ENCODE data around the gene MATN1. TPM values are rescaled to one million over a fixed set of nuclear protein-coding genes. Genes with fewer than 3 reads are reported as not detected.

The MATN1 gene
- total RNA-seq, 3 donors from 2014 or later = 2.0 to 2.9 (median 2.3) TPM

DNA sequence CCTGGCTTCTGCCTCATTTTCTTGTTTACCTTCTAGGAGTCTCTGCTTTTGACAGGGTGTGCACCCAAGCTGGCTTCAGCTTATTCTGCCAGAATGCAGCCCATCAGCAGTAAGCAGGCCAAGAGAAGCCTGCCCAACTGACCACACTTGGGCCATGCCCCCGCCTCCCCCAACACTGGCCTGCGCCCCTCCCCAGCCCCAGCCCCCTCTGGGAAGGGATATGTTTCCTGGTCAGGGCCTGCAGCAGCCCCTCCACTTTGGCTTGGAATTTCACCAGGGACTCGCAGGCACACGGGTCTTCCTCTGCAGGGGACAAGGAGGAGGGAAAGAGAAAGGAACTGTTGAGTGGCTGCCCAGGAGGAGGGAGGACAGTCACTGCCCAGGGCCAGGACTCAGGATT, 9.4 kb downstream of the MATN1 start:
- Mint-ChIP-seq H3K9me3 (peaks cover 8% of the 10 kb centered on the region), H3K27me3 (ENCODE audit: low read depth) (peaks cover 4% of the 10 kb centered on the region), H3K4me3 (no peak overlapping the region), H3K4me1 (ENCODE audit: low read depth) (peaks cover 5% of the 10 kb centered on the region), H3K36me3 (ENCODE audit: insufficient read depth) (peaks cover 2% of the 10 kb centered on the region)
- DNase-seq (no peak), ATAC-seq (no peak)

GRCh38 chr1:30713311-30713710, 10.1 kb downstream of the MATN1 start:
- no peak overlapping the region for H3K4me3 Mint-ChIP-seq

DNA sequence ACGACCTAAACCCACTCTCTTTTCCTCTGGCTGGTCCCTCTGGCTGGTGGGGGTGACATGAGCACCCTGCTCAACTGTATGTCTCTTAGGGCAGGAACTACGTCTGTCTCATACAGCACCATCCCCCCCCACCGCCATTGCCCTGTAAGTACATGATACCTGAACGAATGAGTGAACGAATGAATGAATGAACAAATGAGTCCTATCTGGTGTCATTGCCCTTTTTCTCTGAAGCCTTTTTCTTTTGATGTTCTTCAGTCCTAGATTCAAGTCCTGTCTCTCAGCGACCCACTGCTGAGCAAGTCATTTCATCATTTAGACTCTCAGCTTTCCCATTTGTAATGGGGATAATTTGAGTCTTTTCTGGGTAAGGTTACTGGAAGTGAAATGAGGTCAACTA, 10.8 kb downstream of the MATN1 start:
- peaks cover 2% of the 10 kb centered on the region for H3K4me1 Mint-ChIP-seq (ENCODE audit: low read depth)
- no peak for DNase-seq
- ATAC-seq = no peak
- peaks cover 8% of the 10 kb centered on the region for H3K9me3 Mint-ChIP-seq
- H3K4me3 Mint-ChIP-seq = no peak overlapping the region
- peaks cover 9% of the 10 kb centered on the region for H3K27me3 Mint-ChIP-seq (ENCODE audit: low read depth)
- H3K36me3 Mint-ChIP-seq (ENCODE audit: insufficient read depth) = peaks cover 2% of the 10 kb centered on the region

More at GRCh38 chr1:30713311-30713710, 10.1 kb downstream of the MATN1 start:
- DNase-seq (no peak), ATAC-seq (no peak)
- H3K36me3 Mint-ChIP-seq (ENCODE audit: insufficient read depth) = peaks cover 2% of the 10 kb centered on the region
- peaks cover 8% of the 10 kb centered on the region for H3K9me3 Mint-ChIP-seq
- peaks cover 5% of the 10 kb centered on the region for H3K4me1 Mint-ChIP-seq (ENCODE audit: low read depth)
- H3K27me3 Mint-ChIP-seq (ENCODE audit: low read depth) = peaks cover 7% of the 10 kb centered on the region

DNA sequence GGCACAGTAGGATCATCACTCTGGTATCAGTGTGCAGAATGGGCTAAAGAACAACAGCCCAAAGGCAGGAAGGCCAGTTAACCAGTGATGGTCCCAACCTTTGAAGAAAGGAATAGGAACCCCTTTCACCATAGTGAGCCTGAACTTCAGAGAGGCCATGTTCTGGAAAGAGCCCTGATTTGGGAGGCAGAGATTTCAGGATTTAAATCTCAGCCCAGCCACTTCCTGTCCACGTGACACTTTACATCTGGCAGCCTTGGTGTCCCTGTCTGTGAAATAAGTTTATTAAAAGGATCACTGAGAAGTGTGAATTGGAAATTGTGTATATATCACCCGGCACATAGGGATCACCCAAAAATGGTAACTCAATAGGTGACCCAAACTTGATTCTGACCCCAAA, 13.0 kb downstream of the MATN1 start:
- peaks cover 9% of the 10 kb centered on the region for H3K27me3 Mint-ChIP-seq (ENCODE audit: low read depth)

GRCh38 chr1:30708361-30708728, 15.0 kb downstream of the MATN1 start:
- DNase-seq (no peak), ATAC-seq (no peak)
- Mint-ChIP-seq H3K27me3 (ENCODE audit: low read depth) (peaks cover 9% of the 10 kb centered on the region), H3K9me3 (no peaks in the 10 kb centered on the region), H3K36me3 (ENCODE audit: insufficient read depth) (no peaks in the 10 kb centered on the region), H3K4me1 (ENCODE audit: low read depth) (no peaks in the 10 kb centered on the region), H3K4me3 (no peak overlapping the region)

More for the DNA sequence above, 13.0 kb downstream of the MATN1 start:
- peaks cover 4% of the 10 kb centered on the region for H3K9me3 Mint-ChIP-seq
- no peak overlapping the region for H3K4me3 Mint-ChIP-seq
- no peaks in the 10 kb centered on the region for H3K4me1 Mint-ChIP-seq (ENCODE audit: low read depth)
- DNase-seq = no peak
- H3K36me3 Mint-ChIP-seq (ENCODE audit: insufficient read depth) = peaks cover 1% of the 10 kb centered on the region
- ATAC-seq = no peak

GRCh38 chr1:30707412-30708360, 15.7 kb downstream of the MATN1 start:
- no peak overlapping the region for H3K4me3 Mint-ChIP-seq
- DNase-seq (peak; percentile 61), ATAC-seq (peak; percentile 80 to 85)
- no peaks in the 10 kb centered on the region for H3K36me3 Mint-ChIP-seq (ENCODE audit: insufficient read depth)
- no peaks in the 10 kb centered on the region for H3K4me1 Mint-ChIP-seq (ENCODE audit: low read depth)
- H3K27me3 Mint-ChIP-seq (ENCODE audit: low read depth) = peaks cover 9% of the 10 kb centered on the region
- H3K9me3 Mint-ChIP-seq = no peaks in the 10 kb centered on the region

- ATAC-seq = no peak
- no peak for DNase-seq
- H3K36me3 Mint-ChIP-seq (ENCODE audit: insufficient read depth) = no peaks in the 10 kb centered on the region
- peaks cover 5% of the 10 kb centered on the region for H3K27me3 Mint-ChIP-seq (ENCODE audit: low read depth)
- no peaks in the 10 kb centered on the region for H3K9me3 Mint-ChIP-seq
- no peaks in the 10 kb centered on the region for H3K4me1 Mint-ChIP-seq (ENCODE audit: low read depth)
- no peak overlapping the region for H3K4me3 Mint-ChIP-seq
Observed at GRCh38 chr1:30706528-30706927, 16.9 kb downstream of the MATN1 start.

DNA sequence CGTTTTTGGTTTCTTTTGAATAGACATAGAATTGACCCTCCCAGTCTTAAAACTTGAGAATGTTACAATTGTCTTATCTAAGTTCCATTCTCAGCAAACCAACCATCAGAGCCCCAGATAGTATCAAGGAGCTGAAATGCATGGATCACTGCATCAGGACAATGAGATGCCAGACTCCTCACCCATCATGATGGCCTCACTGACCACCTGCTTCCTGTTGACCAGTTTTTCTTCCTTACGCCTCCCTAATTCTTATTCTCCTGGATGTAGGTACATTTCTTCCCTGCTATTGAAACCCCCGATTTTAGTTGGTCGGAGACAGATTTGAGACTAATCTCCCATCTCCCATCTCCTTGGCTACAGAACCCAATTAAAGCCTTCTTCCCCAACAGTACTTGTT, 17.7 kb downstream of the MATN1 start:
- Mint-ChIP-seq H3K4me1 (ENCODE audit: low read depth) (no peaks in the 10 kb centered on the region), H3K36me3 (ENCODE audit: insufficient read depth) (no peaks in the 10 kb centered on the region), H3K4me3 (no peak overlapping the region), H3K9me3 (no peaks in the 10 kb centered on the region), H3K27me3 (ENCODE audit: low read depth) (peaks cover 5% of the 10 kb centered on the region)
- ATAC-seq (no peak), DNase-seq (no peak)

GRCh38 chr1:30704765-30705509, 18.4 kb downstream of the MATN1 start:
- no peaks in the 10 kb centered on the region for H3K36me3 Mint-ChIP-seq (ENCODE audit: insufficient read depth)
- DNase-seq (no peak), ATAC-seq (no peak)
- H3K9me3 Mint-ChIP-seq = no peaks in the 10 kb centered on the region
- no peak overlapping the region for H3K4me3 Mint-ChIP-seq
- peaks cover 5% of the 10 kb centered on the region for H3K27me3 Mint-ChIP-seq (ENCODE audit: low read depth)
- H3K4me1 Mint-ChIP-seq (ENCODE audit: low read depth) = no peaks in the 10 kb centered on the region

- no peak for ATAC-seq
- Mint-ChIP-seq H3K9me3 (no peaks in the 10 kb centered on the region), H3K27me3 (ENCODE audit: low read depth) (peaks cover 5% of the 10 kb centered on the region), H3K36me3 (ENCODE audit: insufficient read depth) (no peaks in the 10 kb centered on the region), H3K4me1 (ENCODE audit: low read depth) (no peaks in the 10 kb centered on the region), H3K4me3 (no peak overlapping the region)
- no peak for DNase-seq
Observed at GRCh38 chr1:30704271-30704670, 19.1 kb downstream of the MATN1 start.

DNA sequence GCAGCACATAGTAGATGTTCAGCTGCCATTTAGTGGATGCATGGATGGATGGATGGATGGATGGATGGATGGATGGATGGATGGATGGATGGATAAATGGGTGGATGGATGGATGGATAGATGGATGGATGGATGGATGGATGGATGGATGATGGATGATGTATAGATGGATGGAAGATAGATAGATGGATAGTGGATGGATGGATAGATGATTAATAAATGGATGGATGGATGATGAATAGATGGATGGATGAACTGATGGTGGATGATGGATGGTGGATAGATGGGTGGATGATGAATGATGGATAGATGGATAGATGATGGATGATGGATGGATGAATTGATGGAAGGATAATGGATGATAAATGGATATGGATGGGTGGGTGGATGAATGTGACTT, 20.6 kb downstream of the MATN1 start:
- Mint-ChIP-seq H3K9me3 (no peaks in the 10 kb centered on the region), H3K27me3 (ENCODE audit: low read depth) (peaks cover 2% of the 10 kb centered on the region), H3K4me3 (no peak overlapping the region), H3K4me1 (ENCODE audit: low read depth) (no peaks in the 10 kb centered on the region), H3K36me3 (ENCODE audit: insufficient read depth) (no peaks in the 10 kb centered on the region)
- no peak for DNase-seq
- ATAC-seq = no peak

DNA sequence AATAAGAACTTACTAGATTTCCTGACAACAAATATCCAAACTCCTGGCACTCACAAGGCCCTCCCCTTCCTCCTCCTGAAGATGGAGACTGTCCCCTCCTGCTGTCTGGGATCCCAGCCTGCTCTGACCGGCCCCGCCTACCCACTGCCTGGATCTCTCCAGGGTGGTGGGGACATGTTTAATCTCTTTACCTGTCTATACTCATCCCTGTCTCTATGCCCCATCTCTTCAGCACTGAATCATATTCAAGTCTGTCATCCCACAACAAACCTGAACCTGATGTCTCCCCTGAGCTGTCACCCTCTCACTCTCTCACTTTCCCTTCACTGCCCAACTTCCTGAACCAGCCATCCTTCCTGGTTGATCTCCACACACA, 22.1 kb downstream of the MATN1 start:
- Mint-ChIP-seq H3K4me3 (no peak overlapping the region), H3K9me3 (no peaks in the 10 kb centered on the region), H3K27me3 (ENCODE audit: low read depth) (peaks cover 3% of the 10 kb centered on the region), H3K36me3 (ENCODE audit: insufficient read depth) (no peaks in the 10 kb centered on the region), H3K4me1 (ENCODE audit: low read depth) (no peaks in the 10 kb centered on the region)
- ATAC-seq = no peak
- DNase-seq = no peak

DNA sequence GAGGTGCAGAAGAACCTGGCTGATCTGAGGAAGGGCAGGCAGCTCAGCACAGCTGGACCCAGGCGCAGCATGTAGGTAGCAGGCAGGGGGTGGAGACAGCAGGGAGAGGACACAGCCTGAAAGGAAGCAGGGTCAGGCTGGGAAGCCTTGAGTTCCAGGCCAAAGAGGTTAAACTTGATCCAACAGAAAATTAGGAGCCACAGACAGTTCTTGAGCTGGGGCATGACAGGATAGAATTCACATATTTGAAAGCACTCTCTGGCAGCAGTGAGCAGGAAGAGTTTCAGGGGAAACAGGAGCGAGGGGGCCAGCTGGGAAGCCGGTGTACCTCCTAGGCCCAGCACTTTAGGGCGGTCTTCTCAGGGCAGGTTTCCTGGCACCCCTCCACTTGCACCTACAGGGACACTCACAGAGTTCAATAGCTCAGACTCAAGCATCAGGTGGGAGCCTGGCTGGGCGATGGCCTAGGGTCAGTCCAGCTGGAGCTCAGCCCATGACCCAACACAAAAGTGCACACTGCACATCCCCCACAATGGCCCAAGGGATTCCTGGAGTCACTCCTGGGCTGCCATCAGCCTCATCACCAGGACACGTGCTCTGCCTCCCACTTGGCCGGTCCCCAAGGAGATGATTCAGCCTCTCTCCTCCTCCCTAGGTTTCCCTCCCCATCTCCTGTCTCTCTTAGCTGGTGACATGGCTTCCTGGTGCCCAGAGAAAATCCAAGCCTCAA, 22.7 kb downstream of the MATN1 start:
- H3K9me3 Mint-ChIP-seq = no peaks in the 10 kb centered on the region
- DNase-seq = no peak
- ATAC-seq = no peak
- H3K36me3 Mint-ChIP-seq (ENCODE audit: insufficient read depth) = no peaks in the 10 kb centered on the region
- H3K4me1 Mint-ChIP-seq (ENCODE audit: low read depth) = no peaks in the 10 kb centered on the region
- H3K27me3 Mint-ChIP-seq (ENCODE audit: low read depth) = peaks cover 3% of the 10 kb centered on the region
- H3K4me3 Mint-ChIP-seq = no peak overlapping the region

GRCh38 chr1:30699762-30700161, 23.6 kb downstream of the MATN1 start:
- Mint-ChIP-seq H3K36me3 (ENCODE audit: insufficient read depth) (no peaks in the 10 kb centered on the region), H3K9me3 (no peaks in the 10 kb centered on the region), H3K4me3 (no peak overlapping the region), H3K4me1 (ENCODE audit: low read depth) (no peaks in the 10 kb centered on the region), H3K27me3 (ENCODE audit: low read depth) (peaks cover 3% of the 10 kb centered on the region)
- no peak for ATAC-seq
- no peak for DNase-seq

Data from activated T-cell treated with anti-CD3 and anti-CD28 coated beads, Interleukin-2, amount 50 U/mL, for 4 hours (primary cell).